A673 (cell line): ENCODE measurements around the gene RAB3C. TPM values are rescaled to one million over a fixed set of nuclear protein-coding genes. Genes with fewer than 3 reads are reported as not detected.

Experiments
- BruUV-seq: library from RNA; stranded (reverse); fragments of 400-500 nt; replicated peaks from 2 replicates; lab custom pipeline; 2021; lab: Mats Ljungman, UMichigan
- CTCF ChIA-PET: fragments of 300-600 bp; sonication (Branson Sonifier 250); formaldehyde crosslinking; loops from one replicate; lab custom pipeline; 2022; ENCODE audit warnings: antibody characterized with exemption; lab: Charles Lee
- POLR2A ChIA-PET: fragments of 300-600 bp; sonication (Branson Sonifier 250); formaldehyde crosslinking; loops from one replicate; lab custom pipeline; 2022; ENCODE audit warnings: antibody characterized with exemption; ENCODE audit not compliant: low non-redundant PET; lab: Charles Lee
- DNase-seq: peaks from one replicate; pipeline ENCODE4 v3.0.0-alpha.2; 2015; ENCODE audit warnings: low spot score
- H3K27ac ChIP-seq: fragments of 200-600 bp; sonication (generic); 2 replicates; pipeline ENCODE4 v1.5.1; 2016; ENCODE audit warnings: mixed run types, low read depth, mild to moderate bottlenecking, mixed read lengths, antibody characterized with exemption, low read length; ENCODE audit not compliant: poor library complexity, severe bottlenecking
- H3K27me3 ChIP-seq: fragments of 200-600 bp; sonication (generic); replicated peaks from 2 replicates; pipeline ENCODE4 v1.6.1; 2017; ENCODE audit warnings: mixed run types, low read depth, mild to moderate bottlenecking, mixed read lengths, antibody characterized with exemption, low read length; ENCODE audit not compliant: insufficient read depth, poor library complexity
- H3K36me3 ChIP-seq: fragments of 200-600 bp; sonication (generic); 2 replicates; pipeline ENCODE4 v1.6.1; 2016; ENCODE audit warnings: mixed run types, mild to moderate bottlenecking, mixed read lengths, antibody characterized with exemption, low read length; ENCODE audit not compliant: insufficient read depth, poor library complexity, severe bottlenecking
- H3K4me1 ChIP-seq: fragments of 200-600 bp; sonication (generic); 2 replicates; pipeline ENCODE4 v1.6.1; 2017; ENCODE audit warnings: mixed run types, mild to moderate bottlenecking, mixed read lengths, antibody characterized with exemption, low read length; ENCODE audit not compliant: insufficient read depth, poor library complexity, severe bottlenecking
- H3K4me3 ChIP-seq: fragments of 200-600 bp; sonication (generic); 2 replicates; pipeline ENCODE4 v1.5.1; 2016; ENCODE audit warnings: low read depth, mixed run types, mild to moderate bottlenecking, mixed read lengths, low read length; ENCODE audit not compliant: poor library complexity, severe bottlenecking
- H3K9me3 ChIP-seq: fragments of 200-600 bp; sonication (generic); 2 replicates; pipeline ENCODE4 v1.6.1; 2016; ENCODE audit warnings: mixed run types, low read depth, mild to moderate bottlenecking, mixed read lengths, antibody characterized with exemption, low read length; ENCODE audit not compliant: poor library complexity, severe bottlenecking
- EZH2 ChIP-seq: fragments of 200-600 bp; sonication (generic); IDR thresholded peaks from 2 replicates; pipeline ENCODE4 v1.6.1; 2017; ENCODE audit warnings: borderline replicate concordance, low read depth, mild to moderate bottlenecking, mixed read lengths, antibody characterized with exemption, low read length; ENCODE audit not compliant: poor library complexity, severe bottlenecking
- intact Hi-C: fragments of 100-400 bp; cut with micrococcal nuclease; formaldehyde crosslinking; loops from one replicate; pipeline ENCODE4 v1.10.0; 2022; ENCODE audit not compliant: unreplicated experiment
- total RNA-seq: library from RNA; stranded (reverse); gene quantifications from 2 replicates; pipeline ENCODE4 v1.2.3, GENCODE V29; 2021
- TF ChIP-seq, protein P1 (sequence below): fragments of 300-800, 200-600 bp; sonication (generic); conservative IDR thresholded peaks from 2 replicates; pipeline ENCODE4 v1.5.1; 2017; ENCODE audit warnings: low read depth, mild to moderate bottlenecking, antibody characterized with exemption, low read length, moderate library complexity, mixed read lengths

The RAB3C gene
- total RNA-seq, 1 experiment from 2014 or later = 0.64 TPM

DNA sequence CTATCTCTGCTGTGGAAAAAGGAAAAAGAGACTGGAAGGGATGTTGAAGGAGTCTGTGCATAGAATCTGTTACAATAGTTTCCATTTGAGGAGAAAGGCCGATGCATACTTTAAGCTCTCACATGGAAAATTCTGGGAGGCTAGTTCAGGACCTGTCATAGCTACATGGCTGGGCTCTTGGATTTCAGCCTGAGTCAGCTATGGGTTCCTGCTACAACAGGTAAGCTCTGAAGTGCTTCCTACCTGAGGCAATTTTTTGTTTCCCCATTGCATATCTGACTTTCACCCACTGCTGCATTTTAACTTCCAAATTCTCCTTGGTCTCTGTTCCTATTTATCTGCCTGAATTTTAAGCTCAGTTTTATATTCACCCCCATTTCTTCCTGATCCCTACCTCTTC lies 310.7 kb downstream of the RAB3C start:
- POLR2A ChIA-PET = no interaction called here
- BruUV-seq = no TSS peak
- intact Hi-C loops = no loop called here

DNA sequence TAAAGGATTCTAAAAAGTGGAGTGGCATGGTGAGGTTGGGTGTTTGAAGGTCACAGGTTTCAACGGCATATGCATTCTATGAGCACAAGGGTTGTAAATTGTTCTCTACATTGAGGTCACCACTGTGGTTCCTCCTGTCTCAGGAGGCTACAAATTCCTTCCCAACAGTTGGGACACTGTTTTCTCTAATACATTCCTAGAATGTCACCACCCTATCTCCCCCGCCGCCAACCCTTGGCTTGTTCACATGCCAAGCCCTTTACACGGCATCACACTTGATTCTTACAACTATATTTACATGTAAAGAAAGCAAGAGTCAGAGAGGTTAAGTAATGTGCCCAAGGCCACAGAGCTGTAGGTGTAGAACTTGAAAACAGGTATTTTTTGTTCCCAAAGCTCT lies 315.1 kb downstream of the RAB3C start:
- intact Hi-C loops = no loop called here
- H3K27ac ChIP-seq = no peak overlapping the region
- no peak for DNase-seq
- H3K4me1 ChIP-seq = no peaks in the 10 kb centered on the region
- no peaks in the 10 kb centered on the region for H3K36me3 ChIP-seq
- H3K4me3 ChIP-seq = no peak overlapping the region
- BruUV-seq = no TSS peak
- TF ChIP-seq EZH2 = no peak
- TF ChIP-seq, protein P1, sequence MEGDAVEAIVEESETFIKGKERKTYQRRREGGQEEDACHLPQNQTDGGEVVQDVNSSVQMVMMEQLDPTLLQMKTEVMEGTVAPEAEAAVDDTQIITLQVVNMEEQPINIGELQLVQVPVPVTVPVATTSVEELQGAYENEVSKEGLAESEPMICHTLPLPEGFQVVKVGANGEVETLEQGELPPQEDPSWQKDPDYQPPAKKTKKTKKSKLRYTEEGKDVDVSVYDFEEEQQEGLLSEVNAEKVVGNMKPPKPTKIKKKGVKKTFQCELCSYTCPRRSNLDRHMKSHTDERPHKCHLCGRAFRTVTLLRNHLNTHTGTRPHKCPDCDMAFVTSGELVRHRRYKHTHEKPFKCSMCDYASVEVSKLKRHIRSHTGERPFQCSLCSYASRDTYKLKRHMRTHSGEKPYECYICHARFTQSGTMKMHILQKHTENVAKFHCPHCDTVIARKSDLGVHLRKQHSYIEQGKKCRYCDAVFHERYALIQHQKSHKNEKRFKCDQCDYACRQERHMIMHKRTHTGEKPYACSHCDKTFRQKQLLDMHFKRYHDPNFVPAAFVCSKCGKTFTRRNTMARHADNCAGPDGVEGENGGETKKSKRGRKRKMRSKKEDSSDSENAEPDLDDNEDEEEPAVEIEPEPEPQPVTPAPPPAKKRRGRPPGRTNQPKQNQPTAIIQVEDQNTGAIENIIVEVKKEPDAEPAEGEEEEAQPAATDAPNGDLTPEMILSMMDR = no peak
- CTCF ChIA-PET = interaction anchor here (0.6 to 1.0 kb wide), 2 partner anchors 11 to 70 kb away, joined by 3 to 4 read pairs; no protein-coding TSS in a partner anchor
- H3K9me3 ChIP-seq = no peaks in the 10 kb centered on the region
- H3K27me3 ChIP-seq = no peaks in the 10 kb centered on the region
- POLR2A ChIA-PET = no interaction called here

More for the DNA sequence above, 310.7 kb downstream of the RAB3C start:
- Histone ChIP-seq H3K4me1 (no peaks in the 10 kb centered on the region), H3K27ac (no peak overlapping the region), H3K4me3 (no peak overlapping the region), H3K36me3 (no peaks in the 10 kb centered on the region), H3K9me3 (no peaks in the 10 kb centered on the region), H3K27me3 (no peaks in the 10 kb centered on the region)
- DNase-seq = no peak
- no peak for TF ChIP-seq EZH2
- TF ChIP-seq, protein P1 = no peak
- CTCF ChIA-PET = no interaction called here

DNA sequence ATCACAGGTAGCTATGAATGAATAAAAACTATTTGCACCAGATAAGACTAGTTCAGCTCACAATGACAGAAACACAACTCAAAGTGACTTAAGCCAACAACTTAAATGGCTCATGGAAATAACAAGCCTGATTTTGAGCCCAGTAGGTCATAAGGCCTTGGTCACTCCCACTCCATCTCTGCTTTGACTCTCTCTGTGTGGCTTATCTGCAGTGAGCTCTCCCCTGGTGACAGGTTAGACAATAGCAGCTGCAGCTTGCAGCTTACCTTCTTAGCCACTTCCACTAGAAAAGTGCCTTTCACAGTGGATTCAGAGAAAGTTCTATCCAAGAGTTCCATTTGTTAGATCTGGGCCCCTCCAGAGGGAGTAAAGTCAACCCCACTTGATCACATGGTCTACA lies 315.7 kb downstream of the RAB3C start:
- no peaks in the 10 kb centered on the region for H3K9me3 ChIP-seq
- no TSS peak for BruUV-seq
- H3K27me3 ChIP-seq = no peaks in the 10 kb centered on the region
- intact Hi-C loops = no loop called here
- H3K27ac ChIP-seq = no peak overlapping the region
- DNase-seq = no peak
- POLR2A ChIA-PET = no interaction called here
- no peaks in the 10 kb centered on the region for H3K4me1 ChIP-seq
- CTCF ChIA-PET = interaction anchor here (1.0 kb wide), 1 partner anchor 12 kb away, joined by 3 read pairs; no protein-coding TSS in a partner anchor
- no peak overlapping the region for H3K4me3 ChIP-seq
- no peak for TF ChIP-seq EZH2
- TF ChIP-seq, protein P1 = no peak
- H3K36me3 ChIP-seq = no peaks in the 10 kb centered on the region
